ACHN (cell line): Measurements from ENCODE around the gene SNRPA.

Experiments
- DNase-seq: peaks from one replicate; pipeline ENCODE4 v3.0.0-alpha.2; 2015
- in situ Hi-C: cut with HindIII; loops from 2 replicates; pipeline ENCODE4 v1.10.0; 2017; ENCODE audit warnings: low sequenced_read_pairs, low pct_ligation_motif_present, low pct_unique_long_range_greater_than_20kb

Gene SNRPA

DNA sequence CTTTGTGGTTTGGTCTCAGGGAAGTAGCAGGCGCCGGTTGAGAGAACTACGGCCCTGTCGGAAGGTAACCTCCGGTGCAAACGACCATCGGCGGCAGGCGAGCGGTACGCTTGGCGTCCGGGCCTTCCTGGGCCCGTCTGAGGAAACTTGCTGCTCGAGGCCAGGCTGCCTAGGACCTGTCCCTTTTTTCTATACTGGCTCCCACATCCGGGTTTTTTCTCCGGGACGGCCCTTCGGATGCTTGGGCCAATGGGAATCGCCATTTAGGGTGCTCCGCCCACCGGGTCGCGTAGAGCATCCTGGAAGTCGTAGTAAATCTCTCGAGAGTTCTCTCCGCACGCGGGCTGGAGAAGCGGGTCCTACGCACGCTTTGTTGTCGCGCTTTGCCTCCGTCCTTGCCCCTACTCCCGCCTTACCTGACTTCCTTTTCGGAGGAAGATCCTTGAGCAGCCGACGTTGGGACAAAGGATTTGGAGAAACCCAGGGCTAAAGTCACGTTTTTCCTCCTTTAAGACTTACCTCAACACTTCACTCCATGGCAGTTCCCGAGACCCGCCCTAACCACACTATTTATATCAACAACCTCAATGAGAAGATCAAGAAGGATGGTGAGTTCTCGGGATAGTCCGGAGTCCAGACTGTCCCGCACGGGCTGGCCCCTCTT lies at the start of gene SNRPA:
TSS of gene SNRPA (plus strand) at position 330 of the 664 bp plus-strand sequence. CDS start at position 536, 206 bp downstream.
- in situ Hi-C loops: no loop called here
- DNase-seq: peak; percentile 97

DNA sequence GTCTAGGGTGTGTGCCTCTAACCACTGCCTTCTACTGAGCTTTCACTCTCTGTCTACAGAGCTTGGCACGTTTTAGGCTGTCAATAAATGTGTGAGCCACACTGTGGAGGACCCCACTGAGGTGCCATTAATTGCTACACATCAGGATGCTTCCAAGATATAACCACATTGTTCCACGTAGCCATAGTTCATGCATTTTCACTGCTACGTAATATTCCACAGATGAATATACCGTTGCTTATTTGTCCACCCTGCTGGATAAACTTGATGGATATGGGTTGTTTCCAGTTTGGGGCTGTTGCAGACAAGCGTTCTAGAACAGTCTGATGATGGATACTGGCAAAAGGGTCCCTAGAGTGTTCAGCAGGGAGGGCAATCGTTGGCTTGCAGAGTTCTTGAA lies 49.2 kb upstream of the SNRPA start:
- no peak for DNase-seq
- in situ Hi-C loops: no loop called here

DNA sequence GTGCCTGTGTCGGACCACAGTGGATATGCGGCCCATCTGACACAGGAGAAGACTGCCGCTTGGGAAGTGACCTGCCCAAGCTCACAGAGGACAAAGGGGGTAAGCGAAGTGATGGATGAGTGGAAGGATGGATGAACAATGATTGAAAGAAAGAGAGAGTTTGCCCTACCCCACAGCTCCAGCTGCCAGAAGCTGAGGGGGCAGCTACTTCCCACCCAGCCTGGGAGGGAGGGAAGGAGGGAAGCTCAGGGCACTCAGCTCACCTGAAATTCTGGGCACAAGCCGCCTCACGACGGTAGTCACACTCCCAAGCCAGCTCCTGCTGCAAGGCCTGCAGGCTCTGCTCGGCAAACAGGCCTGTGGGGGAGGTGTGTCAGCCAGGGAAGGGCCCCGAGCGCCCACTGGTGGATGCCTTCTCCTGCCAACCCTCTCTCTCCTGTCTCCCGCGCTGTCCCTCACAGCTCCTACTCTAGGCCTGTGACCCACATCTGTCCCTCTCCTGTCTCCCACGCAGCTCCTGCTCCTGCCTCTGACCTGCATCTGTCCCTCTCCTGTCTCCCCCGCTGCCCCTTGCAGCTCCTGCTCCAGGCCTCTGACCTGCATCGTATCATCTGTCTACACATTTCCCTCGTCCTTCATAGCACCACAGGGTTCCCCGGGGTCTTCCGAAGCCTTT lies 48.5 kb upstream of the SNRPA start:
- in situ Hi-C loops: no loop called here
- no peak for DNase-seq

DNA sequence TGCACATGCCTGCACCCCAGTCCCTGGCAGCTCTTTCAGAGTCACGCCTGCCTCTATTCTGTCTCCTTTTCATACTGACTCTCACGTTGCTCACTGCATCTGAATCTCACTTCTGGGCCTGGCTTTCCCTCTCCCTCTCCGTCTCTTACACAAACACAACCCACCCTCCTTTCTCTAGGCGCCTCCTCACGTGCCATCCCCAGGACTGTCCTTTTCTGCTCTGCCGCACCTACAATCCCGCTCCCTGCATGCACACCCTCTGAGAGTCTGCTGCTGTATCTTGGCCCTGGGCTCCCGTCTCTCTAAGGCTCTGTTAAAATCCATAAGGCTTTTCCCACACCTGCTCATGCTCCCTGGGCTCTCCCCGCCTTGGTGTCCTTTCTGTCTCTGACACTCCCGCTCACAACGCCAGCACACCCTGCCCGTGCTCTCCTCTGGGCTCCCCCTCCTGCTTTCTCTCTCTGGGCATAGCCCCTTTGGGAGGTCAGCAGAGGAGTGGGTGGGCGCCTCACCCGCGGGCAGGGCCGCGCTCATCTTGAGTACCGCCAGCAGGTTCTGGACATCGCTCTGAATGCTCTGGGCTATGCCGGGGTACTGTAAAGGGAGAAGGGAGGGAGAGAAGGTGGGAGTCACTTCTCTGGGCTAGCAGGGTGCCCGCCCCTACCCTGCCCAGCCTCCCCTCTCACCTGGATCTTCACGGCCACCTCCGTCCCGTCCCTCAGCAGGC lies 47.8 kb upstream of the SNRPA start:
- in situ Hi-C loops: no loop called here
- DNase-seq: no peak

DNA sequence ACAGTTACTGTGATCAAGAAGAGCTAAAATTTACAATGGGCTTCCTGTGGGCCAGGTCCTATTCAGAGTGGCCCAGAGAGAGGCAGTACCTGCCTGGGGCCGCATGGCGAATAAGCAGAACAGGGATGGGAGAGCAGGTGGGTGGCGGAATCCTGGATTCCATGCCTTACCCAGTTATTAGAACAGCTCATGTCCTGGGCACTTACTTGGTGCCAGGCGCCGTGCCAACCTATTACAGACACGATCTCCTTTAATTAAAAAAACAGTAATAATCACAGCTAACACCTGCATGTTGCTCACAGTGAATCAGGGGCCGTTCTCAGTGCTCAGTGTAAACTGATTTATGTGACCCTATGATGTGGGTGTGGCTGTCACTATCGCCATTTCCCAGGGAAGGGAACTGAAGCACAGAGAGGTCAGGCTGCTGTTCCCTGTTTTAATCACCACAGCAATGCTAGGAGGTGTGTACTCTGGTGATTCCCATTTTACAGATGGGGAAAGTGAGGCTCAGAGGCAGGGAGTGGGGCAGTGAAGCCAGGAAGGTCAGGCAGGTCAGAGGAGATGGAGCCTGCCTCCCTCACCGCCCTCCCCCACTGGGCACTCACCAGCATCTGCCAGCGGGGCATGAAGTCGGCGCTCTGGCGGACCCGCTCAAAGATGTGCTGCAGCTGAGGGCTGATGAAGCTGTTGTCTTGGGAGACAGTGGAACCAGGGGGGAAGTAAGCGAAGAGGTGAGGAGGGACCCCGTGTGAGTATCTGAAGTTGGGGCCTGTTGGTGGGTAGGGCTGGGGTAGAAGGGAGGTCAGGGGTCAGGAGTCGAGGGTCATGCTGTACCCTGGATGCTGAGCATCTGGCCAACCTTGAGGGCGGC lies 46.3 kb upstream of the SNRPA start:
- no peak for DNase-seq
- in situ Hi-C loops: no loop called here

DNA sequence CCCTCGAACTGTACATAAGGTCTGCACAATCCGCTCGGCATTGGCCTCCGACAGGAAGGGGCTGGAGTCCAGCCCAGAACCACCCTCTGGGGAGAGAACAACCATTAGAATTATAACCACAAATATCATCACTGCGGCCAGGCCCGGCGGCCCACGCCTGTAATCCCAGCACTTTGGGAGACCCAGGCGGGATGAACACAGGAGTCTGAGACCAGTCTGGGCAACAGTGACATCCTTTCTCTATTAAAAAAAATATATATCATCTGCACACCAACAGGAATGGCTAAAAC lies 45.7 kb upstream of the SNRPA start:
- DNase-seq: no peak
- in situ Hi-C loops: no loop called here

DNA sequence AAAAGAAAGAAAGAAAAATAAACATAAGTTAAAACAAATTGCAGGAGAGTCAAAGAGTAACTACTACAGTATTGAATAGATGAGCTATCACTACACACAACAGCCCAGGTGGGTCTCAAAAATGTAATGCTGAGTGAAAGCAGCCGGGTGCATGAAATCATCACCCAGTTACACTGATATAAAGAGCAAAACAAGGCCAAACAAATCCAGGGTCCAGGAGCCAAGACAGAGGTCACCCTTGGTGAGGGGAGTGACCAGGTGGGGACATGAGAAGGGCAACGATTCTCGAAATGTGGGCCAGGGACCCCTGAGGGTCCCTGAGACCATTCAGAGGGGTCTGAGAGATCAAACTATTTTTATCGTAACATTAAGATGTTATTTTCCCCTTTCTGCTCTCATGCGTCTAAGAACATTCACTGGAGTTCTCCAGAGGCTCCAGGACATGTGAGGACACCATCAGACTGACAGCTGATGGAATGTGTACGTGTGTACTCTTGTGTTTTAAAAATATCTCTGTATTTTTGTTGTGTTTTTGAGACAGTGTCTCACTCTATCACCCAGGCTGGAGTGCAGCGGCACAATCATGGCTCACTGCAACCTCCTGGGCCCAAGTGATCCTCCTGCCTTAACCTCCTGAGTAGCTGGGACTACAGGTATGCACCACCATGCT lies 44.9 kb upstream of the SNRPA start:
- no peak for DNase-seq
- in situ Hi-C loops: no loop called here

DNA sequence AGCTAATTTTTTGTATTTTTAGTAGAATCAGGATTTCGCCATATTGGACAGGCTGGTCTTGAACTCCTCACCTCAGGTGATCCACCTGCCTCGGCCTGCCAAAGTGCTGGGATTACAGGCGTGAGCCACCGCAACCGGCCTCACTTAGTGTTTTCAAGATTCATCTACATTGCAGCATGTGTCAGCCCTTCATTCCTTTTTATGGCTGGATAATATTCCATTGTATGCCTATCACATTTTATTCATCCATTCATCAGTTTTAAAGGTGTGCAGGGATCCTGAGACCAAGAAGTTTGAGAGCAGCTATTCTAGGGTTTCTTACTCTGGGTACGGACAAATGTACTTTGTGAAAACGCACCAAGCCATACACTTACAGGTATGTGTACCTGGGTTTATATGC lies 43.4 kb upstream of the SNRPA start:
- DNase-seq: no peak
- in situ Hi-C loops: no loop called here

DNA sequence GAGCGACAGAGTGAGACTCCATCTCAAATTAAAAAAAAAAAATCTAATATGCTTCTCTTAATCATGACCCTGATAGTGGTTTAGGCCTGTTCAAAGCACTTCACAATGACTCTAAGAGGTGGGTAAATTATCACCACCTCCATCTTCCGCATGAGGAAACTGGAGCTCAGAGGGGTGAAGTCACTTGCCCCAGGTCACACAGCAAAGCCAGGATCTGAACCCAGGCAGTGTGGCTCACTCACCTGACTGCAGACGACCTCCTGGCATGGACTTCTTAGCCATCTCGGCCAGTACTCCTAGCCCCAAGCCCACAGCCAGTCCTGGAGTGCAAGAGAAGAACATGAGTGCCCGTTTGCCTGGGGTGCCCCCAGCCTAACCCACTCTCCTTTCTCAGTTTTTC lies 41.2 kb upstream of the SNRPA start:
- in situ Hi-C loops: no loop called here

DNA sequence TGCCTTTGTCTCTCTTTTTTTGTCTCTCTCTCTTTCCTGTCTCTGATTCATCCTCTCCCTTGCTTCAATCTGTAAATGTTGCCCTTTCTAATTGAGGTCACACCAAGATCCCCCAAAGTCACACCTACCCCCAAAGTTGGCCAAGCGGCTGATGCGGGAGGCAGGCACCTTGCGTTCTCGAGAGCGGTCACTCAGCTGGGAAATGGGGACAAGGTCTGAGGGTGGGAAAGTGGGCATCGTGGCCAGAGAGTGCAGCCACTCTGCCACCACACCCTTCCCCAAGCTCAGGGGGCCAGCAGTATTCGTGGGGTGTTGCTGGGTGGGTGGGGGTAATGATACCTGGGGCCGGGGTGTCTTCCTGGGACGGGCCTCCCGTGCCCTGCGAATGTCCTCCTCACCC lies 37.1 kb upstream of the SNRPA start:
- in situ Hi-C loops: no loop called here
- DNase-seq: no peak

More for the DNA sequence above, 41.2 kb upstream of the SNRPA start:
- DNase-seq: no peak

DNA sequence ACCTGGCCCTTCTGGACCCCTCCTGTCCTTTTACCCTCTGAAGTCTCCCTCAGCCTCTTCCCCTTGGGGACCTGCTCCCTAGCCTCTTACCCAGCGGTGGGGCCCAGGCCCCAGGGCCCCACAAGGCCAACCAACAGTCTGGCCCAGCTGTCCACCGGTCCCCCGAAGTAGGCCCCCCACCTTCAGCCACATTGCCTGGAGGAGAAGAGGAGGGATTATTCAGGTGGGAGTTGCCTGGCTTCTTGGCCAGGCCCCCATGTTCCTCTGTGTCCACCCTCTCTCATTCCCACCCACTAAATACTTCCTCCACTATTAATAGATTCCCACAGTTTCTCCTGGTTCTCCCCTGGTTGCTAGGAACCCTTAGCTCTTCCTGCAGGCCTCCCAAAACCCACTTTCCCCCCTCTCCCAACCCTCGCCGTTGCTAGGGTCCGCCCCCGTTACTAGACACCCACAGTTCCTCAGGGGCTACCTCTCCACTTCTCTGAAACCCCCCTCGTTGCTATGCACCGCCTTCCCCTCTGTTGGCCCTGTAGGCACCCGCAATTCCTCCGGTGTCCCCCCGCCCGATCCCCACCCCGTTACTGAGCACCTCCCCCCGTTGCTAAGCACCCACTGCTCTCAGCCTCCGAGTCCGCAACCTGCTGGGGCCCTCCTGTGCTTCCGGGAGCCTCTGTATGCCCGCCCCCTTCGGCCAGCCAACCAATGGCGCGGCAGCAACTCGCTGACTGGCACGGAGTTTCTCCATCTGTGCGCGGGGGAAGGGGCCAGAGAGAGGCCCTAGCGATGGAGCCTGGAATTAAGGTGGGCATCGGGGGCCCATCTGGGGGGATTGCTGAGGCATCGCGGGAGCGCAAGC lies 36.3 kb upstream of the SNRPA start:
- peak; percentile 92 for DNase-seq
- in situ Hi-C loops: no loop called here

DNA sequence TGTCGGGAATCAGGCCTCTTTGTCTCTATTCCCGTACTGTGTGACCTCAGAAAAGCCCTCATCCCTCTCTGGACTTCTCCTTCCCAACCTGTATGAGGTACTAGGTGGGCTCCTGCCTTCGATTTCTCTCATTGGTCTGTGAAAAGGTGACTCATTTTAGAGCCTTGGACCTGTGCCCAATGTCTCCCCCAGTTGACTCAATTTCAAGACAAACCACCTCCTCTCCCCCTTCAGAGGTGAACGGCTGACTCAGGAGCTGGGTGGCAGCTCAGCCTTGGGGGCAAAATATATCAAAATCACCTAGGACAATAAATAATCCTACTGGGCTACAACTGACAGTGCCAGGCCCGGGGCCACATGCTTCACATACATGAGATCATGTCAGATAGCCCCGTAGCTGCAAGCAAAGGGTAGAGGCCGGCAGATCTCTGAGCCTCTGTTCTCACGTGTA lies 34.9 kb upstream of the SNRPA start:
- peak; percentile 80 for DNase-seq
- in situ Hi-C loops: no loop called here

DNA sequence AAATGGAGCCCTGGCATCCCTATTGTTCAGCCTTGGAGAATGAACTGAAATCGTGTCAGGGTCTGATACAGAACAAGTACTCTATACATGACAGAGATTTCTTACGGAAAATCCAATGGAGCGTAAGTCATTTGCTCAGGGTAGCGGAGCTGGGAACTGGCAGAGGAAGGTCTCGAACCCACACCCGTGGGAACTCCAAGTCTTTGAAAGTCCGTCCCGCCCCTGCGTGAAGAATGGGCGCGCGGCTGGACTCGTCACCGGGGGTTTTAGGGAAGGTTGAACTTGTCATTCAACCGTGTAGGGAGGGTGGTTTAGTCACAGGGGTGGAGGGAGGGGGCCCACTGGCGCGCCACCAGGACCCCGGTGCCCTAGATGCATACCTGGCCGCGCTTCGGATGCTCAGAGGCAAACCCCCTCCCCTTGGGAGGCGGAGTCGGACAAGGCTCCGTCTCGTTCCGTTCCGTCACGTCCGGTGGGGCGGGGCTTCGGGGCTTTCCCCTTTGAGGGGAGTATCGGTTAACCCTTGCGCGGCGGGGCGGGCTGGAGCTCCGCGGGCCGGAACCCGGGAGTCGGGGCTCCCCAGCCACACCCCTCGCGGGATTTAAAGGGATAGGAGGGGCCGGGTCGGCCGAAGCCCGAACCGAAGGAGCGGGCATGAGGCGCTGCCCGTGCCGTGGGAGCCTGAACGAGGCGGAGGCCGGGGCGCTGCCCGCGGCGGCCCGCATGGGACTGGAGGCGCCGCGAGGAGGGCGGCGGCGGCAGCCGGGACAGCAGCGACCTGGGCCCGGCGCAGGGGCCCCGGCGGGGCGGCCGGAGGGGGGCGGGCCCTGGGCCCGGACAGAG lies 34.3 kb upstream of the SNRPA start, which contains the start of the genes COQ8B and ITPKC:
TSS of gene COQ8B (minus strand) at position 405 of the 843 bp plus-strand sequence. CDS start 2,254 bp downstream, outside the sequence.
TSS of gene ITPKC (plus strand) at position 631 of the 843 bp plus-strand sequence. CDS start at position 655, 24 bp downstream.
- in situ Hi-C loops: no loop called here
- DNase-seq: peak; percentile 98

DNA sequence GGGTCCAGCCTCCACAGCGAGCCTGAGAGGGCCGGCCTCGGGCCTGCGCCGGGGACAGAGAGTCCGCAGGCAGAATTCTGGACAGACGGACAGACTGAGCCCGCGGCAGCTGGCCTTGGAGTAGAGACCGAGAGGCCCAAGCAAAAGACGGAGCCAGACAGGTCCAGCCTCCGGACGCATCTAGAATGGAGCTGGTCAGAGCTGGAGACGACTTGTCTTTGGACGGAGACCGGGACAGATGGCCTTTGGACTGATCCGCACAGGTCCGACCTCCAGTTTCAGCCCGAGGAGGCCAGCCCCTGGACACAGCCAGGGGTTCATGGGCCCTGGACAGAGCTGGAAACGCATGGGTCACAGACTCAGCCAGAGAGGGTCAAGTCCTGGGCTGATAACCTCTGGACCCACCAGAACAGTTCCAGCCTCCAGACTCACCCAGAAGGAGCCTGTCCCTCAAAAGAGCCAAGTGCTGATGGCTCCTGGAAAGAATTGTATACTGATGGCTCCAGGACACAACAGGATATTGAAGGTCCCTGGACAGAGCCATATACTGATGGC lies 33.6 kb upstream of the SNRPA start:
- peak; percentile 13 for DNase-seq

DNA sequence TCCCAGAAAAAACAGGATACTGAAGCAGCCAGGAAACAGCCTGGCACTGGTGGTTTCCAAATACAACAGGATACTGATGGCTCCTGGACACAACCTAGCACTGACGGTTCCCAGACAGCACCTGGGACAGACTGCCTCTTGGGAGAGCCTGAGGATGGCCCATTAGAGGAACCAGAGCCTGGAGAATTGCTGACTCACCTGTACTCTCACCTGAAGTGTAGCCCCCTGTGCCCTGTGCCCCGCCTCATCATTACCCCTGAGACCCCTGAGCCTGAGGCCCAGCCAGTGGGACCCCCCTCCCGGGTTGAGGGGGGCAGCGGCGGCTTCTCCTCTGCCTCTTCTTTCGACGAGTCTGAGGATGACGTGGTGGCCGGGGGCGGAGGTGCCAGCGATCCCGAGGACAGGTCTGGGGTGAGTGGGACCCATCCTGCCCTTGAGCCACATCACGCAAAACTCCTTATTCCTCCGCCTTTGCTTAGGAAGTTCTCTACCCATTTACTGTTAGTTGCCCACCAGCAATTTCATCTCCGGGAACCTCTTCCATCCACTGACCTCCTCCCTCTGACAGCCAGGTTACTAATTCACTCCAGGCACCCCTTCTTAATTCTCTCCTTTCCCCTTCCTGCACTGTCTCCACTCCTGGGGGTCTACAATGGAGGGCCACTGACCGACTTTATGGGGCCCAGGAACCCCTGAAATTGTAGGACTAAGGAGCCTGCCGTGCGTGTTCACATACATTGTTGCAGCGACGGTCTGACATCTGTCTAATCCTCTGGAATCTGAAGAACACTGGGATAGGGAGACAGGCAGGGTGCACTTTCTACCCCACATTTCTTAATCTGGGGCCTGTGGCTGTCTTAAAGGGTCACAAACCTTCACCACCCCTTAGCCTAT lies 32.9 kb upstream of the SNRPA start:
- peak; percentile 4 for DNase-seq
- in situ Hi-C loops: no loop called here

More for the DNA sequence above, 33.6 kb upstream of the SNRPA start:
- in situ Hi-C loops: no loop called here
